HG02970 (cell line): ENCODE results near the gene C22orf39.

Source experiments
- ATAC-seq: cut with Tn5 transposase; IDR thresholded peaks from one replicate; pipeline ENCODE4 v1.9.1; 2021; ENCODE audit warnings: mild to moderate bottlenecking, moderate library complexity, moderate number of reproducible peaks; ENCODE audit not compliant: unreplicated experiment, low FRiP score

The C22orf39 gene

DNA sequence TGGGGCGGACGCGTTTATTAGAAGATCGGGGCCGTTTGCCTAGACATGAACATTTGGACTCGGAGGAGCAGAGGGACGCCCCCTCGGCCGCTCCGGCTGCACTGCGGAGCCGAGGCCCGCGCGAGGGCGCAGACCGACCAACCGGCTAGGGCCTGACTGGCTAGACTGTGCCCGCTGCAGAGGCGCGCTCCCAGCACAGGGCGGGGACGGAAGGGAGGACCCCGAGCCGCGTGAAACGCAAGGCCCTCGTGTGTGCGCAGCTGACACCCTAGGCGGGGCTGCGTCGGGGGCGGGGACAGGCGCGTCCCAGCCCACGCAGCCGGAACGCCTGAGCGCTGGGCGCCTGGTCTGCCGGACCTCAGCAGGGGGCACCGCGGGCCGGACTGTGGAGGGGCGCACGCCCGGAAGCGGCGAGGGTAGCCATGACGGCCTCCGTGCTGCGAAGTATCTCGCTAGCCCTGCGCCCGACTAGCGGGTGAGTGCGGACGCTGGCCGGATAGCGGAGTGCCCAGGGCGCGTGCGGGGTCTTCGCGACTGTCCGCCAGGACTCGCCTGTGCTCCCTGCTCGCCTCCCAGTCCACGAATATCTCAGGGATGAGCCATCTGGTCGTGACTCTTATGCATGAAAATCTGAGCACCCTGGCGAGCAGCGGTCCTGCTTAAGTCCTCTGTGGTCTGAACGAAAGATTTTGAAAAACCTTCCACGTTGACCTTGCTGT is 15.2 kb downstream of the C22orf39 start, which contains the start of gene MRPL40:
TSS of gene MRPL40 (plus strand) at position 413 of the 719 bp plus-strand sequence. CDS start at position 423, 10 bp downstream.
- peak; percentile 72 for ATAC-seq

DNA sequence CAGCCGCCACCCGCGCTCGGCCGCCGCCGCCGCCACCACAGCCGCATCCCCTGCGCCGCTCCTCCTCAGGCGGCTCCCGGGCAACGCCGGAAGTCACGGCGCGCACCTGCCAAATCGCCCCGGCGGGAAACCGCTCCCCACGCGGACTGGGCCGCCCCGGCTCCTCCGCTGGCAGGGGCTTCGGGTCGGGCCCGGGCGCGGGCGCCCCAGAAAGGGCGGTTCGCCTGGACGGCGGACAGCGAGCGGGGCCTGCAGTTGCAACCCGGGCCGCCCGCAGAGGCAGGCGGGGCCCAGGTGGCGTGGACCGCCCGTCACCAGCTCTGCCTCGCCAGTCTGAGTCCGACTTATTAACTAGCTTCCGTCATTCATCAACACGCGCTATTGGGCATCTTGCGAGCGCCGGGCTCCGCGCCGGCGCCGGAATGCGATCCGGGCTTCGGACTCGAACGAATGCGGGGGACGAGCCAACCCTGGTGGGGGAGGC is 15.8 kb downstream of the C22orf39 start, which contains the start of gene HIRA:
TSS of gene HIRA (minus strand) at position 85 of the 484 bp plus-strand sequence. CDS start 257 bp downstream, outside the sequence.
- peak; percentile 53 for ATAC-seq

- peak; percentile 9 for ATAC-seq
Measured at GRCh38 chr22:19430890-19431541, 16.5 kb downstream of the C22orf39 start.

- ATAC-seq = no peak
Measured at GRCh38 chr22:19429950-19430889, 17.3 kb downstream of the C22orf39 start.

GRCh38 chr22:19424186-19424500 is 23.4 kb downstream of the C22orf39 start:
- ATAC-seq = no peak

GRCh38 chr22:19422440-19423301 is 24.8 kb downstream of the C22orf39 start:
- ATAC-seq = no peak

DNA sequence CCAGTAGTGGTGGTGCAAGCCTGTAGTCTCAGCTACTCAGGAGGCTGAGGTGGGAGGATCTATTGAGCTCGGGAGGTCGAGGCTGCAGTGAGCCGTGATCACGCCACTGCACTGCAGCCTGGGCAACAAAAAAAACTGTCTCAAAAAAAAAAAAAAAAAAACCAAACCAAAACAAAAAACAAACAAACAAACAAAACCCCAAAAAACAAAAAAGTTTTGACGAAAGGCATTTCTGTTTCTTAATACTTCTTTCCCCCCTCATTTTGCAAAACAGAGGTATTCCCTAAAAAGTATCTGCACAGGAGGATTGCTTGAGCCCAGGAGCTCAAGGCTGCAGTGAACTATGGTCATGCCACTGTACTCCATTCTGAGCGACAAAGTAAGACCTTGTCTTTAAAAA is 27.2 kb downstream of the C22orf39 start:
- ATAC-seq = no peak

- no peak for ATAC-seq
Measured at GRCh38 chr22:19419464-19420178, 27.9 kb downstream of the C22orf39 start.

GRCh38 chr22:19419086-19419463 is 28.4 kb downstream of the C22orf39 start:
- no peak for ATAC-seq

GRCh38 chr22:19412923-19413322 is 34.6 kb downstream of the C22orf39 start:
- no peak for ATAC-seq

- no peak for ATAC-seq
Measured at GRCh38 chr22:19412478-19412877, 35.0 kb downstream of the C22orf39 start.

DNA sequence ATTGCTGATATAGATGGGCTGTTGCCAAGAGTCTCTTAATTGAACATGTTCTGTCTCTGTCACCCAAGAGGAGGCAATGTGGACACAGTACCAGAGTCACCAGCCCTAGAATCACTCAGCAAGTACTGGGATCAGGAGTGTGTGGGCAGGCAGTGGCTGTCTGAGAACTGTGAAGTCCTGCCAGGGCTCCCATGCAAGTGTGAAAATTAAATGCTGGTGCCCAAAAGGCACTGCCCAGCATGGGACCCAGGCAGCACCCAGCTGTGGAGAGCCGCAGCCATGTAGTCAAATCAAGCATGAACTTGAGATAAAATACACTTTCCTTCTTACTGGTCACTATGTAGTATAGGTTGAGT is 35.8 kb downstream of the C22orf39 start:
- ATAC-seq = no peak

- no peak for ATAC-seq
Measured at GRCh38 chr22:19410941-19411689, 36.4 kb downstream of the C22orf39 start.

GRCh38 chr22:19407649-19408606 is 39.6 kb downstream of the C22orf39 start:
- no peak for ATAC-seq

GRCh38 chr22:19406846-19407245 is 40.7 kb downstream of the C22orf39 start:
- no peak for ATAC-seq

GRCh38 chr22:19406281-19406811 is 41.2 kb downstream of the C22orf39 start:
- no peak for ATAC-seq

DNA sequence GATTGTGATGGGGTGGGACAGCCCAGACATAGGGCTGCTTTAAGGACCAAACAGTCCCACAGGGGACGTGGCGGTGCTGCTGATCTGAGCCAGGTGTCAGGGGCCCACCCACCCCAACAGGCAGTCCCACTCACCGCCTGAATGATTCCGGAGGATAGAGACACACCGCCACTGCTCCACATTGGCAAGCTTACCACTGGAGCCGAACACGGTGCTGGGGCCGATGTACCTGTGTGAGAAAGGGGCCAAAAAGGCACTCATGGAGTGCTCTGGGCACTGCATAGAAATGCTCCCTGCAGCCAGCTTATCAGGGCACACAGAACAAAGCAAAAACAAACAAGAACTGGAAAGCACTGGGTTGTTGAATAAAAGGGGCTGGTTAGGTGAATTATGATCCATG is 41.9 kb downstream of the C22orf39 start:
- no peak for ATAC-seq
